Measurements from ENCODE around the gene VAMP5.

Gene VAMP5

GRCh38 chr2:85584354-85584856 is at the start of gene VAMP5:
Gene VAMP5 (plus strand): TSS chr2:85584431. CDS start chr2:85584491, 60 bp downstream.
- TF ChIP-seq, protein P1, sequence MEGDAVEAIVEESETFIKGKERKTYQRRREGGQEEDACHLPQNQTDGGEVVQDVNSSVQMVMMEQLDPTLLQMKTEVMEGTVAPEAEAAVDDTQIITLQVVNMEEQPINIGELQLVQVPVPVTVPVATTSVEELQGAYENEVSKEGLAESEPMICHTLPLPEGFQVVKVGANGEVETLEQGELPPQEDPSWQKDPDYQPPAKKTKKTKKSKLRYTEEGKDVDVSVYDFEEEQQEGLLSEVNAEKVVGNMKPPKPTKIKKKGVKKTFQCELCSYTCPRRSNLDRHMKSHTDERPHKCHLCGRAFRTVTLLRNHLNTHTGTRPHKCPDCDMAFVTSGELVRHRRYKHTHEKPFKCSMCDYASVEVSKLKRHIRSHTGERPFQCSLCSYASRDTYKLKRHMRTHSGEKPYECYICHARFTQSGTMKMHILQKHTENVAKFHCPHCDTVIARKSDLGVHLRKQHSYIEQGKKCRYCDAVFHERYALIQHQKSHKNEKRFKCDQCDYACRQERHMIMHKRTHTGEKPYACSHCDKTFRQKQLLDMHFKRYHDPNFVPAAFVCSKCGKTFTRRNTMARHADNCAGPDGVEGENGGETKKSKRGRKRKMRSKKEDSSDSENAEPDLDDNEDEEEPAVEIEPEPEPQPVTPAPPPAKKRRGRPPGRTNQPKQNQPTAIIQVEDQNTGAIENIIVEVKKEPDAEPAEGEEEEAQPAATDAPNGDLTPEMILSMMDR (IDR thresholded peaks at IDR 0.05; ENCODE audit: poor library complexity, severe bottlenecking) = no peak
- DNase-seq (ENCODE audit: low spot score) = no peak
- H3K27ac ChIP-seq (ENCODE audit: poor library complexity, severe bottlenecking) = peak within 1 kb of the TSS; percentile 69

DNA sequence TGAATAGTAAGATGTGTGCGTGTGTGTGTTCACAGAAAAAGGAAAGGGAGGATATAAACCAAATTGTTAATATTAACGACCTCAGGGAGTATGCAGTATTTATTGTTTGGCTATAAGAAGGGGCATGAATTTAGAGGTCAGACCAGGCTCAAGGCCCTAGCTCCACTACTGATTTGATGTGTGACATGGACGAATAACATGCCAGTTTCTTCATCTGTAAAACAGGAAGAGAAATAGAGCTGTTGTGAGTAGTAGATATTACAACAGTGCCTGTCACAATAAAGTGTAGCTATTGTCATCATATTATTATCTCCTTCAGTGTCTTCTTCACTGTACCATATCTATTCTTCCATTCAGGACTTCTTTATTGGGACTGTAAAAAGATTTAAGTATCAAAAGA is 49.4 kb upstream of the VAMP5 start:
- ATAC-seq (ENCODE audit: low read depth) = no peak
- Histone ChIP-seq H3K36me3 (ENCODE audit: low read depth) (peaks cover 8% of the 10 kb centered on the region), H3K27ac (ENCODE audit: poor library complexity, severe bottlenecking) (no peak overlapping the region), H3K9me3 (ENCODE audit: severe bottlenecking) (no peaks in the 10 kb centered on the region), H3K4me3 (ENCODE audit: severe bottlenecking) (no peak overlapping the region), H3K27me3 (ENCODE audit: insufficient read depth, poor library complexity, severe bottlenecking) (no peaks in the 10 kb centered on the region), H3K4me1 (ENCODE audit: insufficient read depth, poor library complexity, severe bottlenecking) (peaks cover 14% of the 10 kb centered on the region)
- DNase-seq (ENCODE audit: low spot score) = no peak
- TF ChIP-seq, protein P1 (IDR thresholded peaks at IDR 0.05; ENCODE audit: poor library complexity, severe bottlenecking) = no peak

More at GRCh38 chr2:85584354-85584856, at the start of gene VAMP5:
- Histone ChIP-seq H3K4me3 (ENCODE audit: severe bottlenecking) (peak within 1 kb of the TSS; percentile 17), H3K36me3 (ENCODE audit: low read depth) (peaks cover 13% of the 10 kb centered on the region), H3K27me3 (ENCODE audit: insufficient read depth, poor library complexity, severe bottlenecking) (no peaks in the 10 kb centered on the region), H3K9me3 (ENCODE audit: severe bottlenecking) (no peaks in the 10 kb centered on the region), H3K4me1 (ENCODE audit: insufficient read depth, poor library complexity, severe bottlenecking) (peaks cover 15% of the 10 kb centered on the region)
- peak; percentile 10; the same call in 1 of the 3 replicates for ATAC-seq (ENCODE audit: low read depth)

- DNase-seq (ENCODE audit: low spot score) (no peak), ATAC-seq (ENCODE audit: low read depth) (peak; percentile 24; the same call in 1 of the 3 replicates)
- Histone ChIP-seq H3K9me3 (ENCODE audit: severe bottlenecking) (no peaks in the 10 kb centered on the region), H3K27ac (ENCODE audit: poor library complexity, severe bottlenecking) (peak overlapping the region; percentile 86), H3K4me3 (ENCODE audit: severe bottlenecking) (no peak overlapping the region), H3K36me3 (ENCODE audit: low read depth) (peaks cover 24% of the 10 kb centered on the region), H3K27me3 (ENCODE audit: insufficient read depth, poor library complexity, severe bottlenecking) (no peaks in the 10 kb centered on the region), H3K4me1 (ENCODE audit: insufficient read depth, poor library complexity, severe bottlenecking) (peaks cover 17% of the 10 kb centered on the region)
- TF ChIP-seq, protein P1 (IDR thresholded peaks at IDR 0.05; ENCODE audit: poor library complexity, severe bottlenecking) = no peak
These were observed 47.8 kb upstream of the VAMP5 start for GRCh38 chr2:85536479-85536878.

DNA sequence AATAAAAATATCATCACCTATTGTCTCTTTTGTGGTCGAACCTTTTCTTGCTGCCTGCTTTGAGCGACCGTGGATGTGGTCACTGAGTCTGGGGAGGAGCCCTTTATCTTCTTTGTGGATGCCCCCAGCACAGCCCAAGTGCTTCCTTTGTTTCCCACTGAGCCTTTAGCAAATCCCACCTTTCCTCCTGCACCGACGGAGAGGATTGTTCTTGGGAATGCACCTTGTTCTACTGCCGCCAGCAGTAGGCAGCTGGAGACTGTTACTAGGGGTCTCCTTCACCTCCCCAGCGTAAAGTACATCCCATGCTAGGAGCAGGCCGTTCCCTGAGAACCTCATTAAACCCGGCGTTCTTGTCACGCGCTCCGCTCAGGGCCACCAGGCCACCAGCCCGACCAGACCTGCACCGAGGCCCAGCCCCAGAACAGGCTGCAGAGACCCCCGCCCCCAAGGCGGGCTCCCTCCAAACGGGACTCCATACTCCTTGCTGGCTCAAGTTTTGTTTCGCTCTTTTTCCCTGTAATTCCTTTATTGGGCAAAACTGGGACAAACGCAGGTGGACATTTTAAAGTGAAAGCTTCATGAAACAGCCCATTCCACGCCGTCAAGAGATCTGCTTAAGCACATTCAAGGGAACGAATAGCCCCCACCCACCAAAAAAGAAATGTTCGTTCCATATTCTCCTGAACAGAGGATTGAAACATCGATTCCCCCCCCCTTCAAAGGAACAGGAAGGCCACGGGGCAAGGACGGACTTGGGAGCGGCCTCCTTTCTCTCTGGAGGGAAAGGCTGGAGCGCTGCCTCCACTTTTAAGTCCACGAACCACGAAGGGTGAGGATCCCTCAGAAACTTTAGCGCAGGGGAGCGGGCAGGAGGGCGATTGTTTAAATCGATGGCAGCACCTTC is 46.4 kb upstream of the VAMP5 start:
- Histone ChIP-seq H3K36me3 (ENCODE audit: low read depth) (peaks cover 38% of the 10 kb centered on the region), H3K9me3 (ENCODE audit: severe bottlenecking) (no peaks in the 10 kb centered on the region), H3K4me3 (ENCODE audit: severe bottlenecking) (peak overlapping the region; percentile 97), H3K27me3 (ENCODE audit: insufficient read depth, poor library complexity, severe bottlenecking) (no peaks in the 10 kb centered on the region), H3K4me1 (ENCODE audit: insufficient read depth, poor library complexity, severe bottlenecking) (peaks cover 31% of the 10 kb centered on the region), H3K27ac (ENCODE audit: poor library complexity, severe bottlenecking) (peak overlapping the region; percentile 86)
- TF ChIP-seq, protein P1 (IDR thresholded peaks at IDR 0.05; ENCODE audit: poor library complexity, severe bottlenecking) = no peak
- DNase-seq (ENCODE audit: low spot score) (no peak), ATAC-seq (ENCODE audit: low read depth) (peak; percentile 1; the same call in 2 of the 3 replicates)
